ENCODE results near the gene RIPOR3. TPM values are rescaled to one million over a fixed set of nuclear protein-coding genes. Genes with fewer than 3 reads are reported as not detected.
A peak's percentile ranks its signal among the peaks of the same experiment; 100 is the strongest.

The RIPOR3 gene
- polyA plus RNA-seq, 1 of the 3 experiments (the other 2 are of a cell fraction): 1.2 TPM

DNA sequence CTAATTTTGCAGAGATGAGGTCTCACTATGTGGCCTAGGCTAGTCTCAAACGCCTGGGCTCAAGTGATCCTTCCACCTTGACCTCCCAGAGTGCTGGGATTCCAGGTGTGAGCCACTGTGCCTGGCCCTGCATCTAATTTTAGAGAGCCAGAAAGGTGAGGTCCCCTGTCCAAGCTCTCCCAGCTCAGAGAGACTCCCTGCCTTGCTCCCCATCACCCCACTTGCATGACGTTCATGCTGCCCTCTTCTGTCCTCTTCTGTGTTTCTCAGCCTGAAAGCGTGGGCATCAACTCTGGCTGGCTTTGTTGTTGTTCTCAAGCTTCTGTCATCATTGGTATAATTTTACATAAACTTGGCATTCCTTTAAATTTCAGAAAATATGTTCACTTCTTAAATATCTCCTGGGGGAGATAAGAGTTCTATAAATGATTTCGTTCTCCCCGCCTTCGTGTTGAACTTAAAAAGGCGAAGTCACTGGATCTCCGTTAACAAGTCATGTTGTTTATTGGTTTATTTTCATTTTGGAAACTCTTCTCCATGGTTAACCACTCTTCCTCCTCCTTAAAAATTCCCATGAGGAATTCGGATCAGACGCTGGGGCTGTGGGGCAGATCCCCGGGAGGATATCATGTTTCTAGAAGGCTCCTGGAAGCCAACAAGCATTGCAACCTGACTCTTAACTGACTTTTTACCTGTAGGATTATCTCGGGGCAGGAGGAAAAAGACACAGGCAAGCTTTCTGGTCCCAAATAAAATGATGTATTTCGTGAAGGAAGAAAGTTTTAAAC lies 26.8 kb upstream of the RIPOR3 start:
- Histone ChIP-seq H3K9me2 (no peaks in the 10 kb centered on the region), H3F3A (replicated peaks; ENCODE audit: insufficient read depth) (no peaks in the 10 kb centered on the region), H3K9me3 (no peaks in the 10 kb centered on the region), H3K79me2 (ENCODE audit: insufficient read depth) (no peaks in the 10 kb centered on the region), H3K36me3 (replicated peaks in 1 of 2; ENCODE audit: control insufficient read depth in 1 of 2, insufficient read depth in 2 of 2, low read length in 1 of 2) (no peaks in the 10 kb centered on the region), H3K27ac (ENCODE audit: low read depth in 2 of 2, low read length in 1 of 2) (no peak overlapping the region), H3K4me1 (ENCODE audit: control insufficient read depth in 1 of 2, insufficient read depth in 2 of 2, low read depth in 1 of 2, low read length in 1 of 2) (no peaks in the 10 kb centered on the region), H3K27me3 (ENCODE audit: insufficient read depth) (no peaks in the 10 kb centered on the region), H2AFZ (ENCODE audit: low read depth) (no peak overlapping the region), H3K4me3 (ENCODE audit: low read depth in 2 of 2, low read length in 1 of 2) (no peak overlapping the region), H4K20me1 (ENCODE audit: insufficient read depth) (no peaks in the 10 kb centered on the region), H3K9ac (no peak overlapping the region), H3K4me2 (no peak overlapping the region)
- WGBS (ENCODE audit: low lambda C conversion rate): 82% methylated on average over 13 of the region's 13 CpGs
- no peak for TF ChIP-seq FOXJ3 (CRISPR knock-in tag; IDR thresholded peaks at IDR 0.05)
- TF ChIP-seq SMC3 (IDR thresholded peaks at IDR 0.05; ENCODE audit: low read depth, low read length): peak; percentile 11; the same call in 1 of the 2 replicates
- peak; percentile 17; the same call in 1 of the 2 replicates for TF ChIP-seq RAD21 (IDR thresholded peaks at IDR 0.05; ENCODE audit: low read length)
- DNase-seq: no peak
- ChIA-PET POLR2A (no interaction called here), CTCF (interaction anchor here (0.7 to 2.9 kb wide), 7 partner anchors 12 to 92 kb away, joined by 3 to 8 read pairs (median 5); no protein-coding TSS in a partner anchor)

DNA sequence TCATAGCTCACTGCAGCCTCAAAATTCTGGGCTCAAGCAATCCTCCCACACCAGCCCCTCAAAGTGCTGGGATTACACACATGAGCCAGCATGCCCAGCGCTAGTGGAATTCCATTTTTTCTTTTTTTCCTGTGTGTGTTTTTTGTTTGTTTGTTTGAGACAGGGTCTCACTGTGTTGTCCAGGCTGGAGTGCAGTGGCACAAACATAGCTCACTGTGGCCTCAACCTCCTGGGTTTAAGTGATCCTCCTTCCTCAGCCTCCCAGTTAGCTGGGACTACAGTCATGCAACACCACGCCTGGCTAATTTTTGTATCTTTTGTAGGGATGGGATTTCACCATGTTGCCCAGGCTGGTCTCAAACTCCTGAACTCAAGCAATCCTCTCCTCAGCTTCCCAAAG lies 26.0 kb upstream of the RIPOR3 start:
- Histone ChIP-seq H2AFZ (ENCODE audit: low read depth) (no peak overlapping the region), H3K27me3 (ENCODE audit: insufficient read depth) (no peaks in the 10 kb centered on the region), H3K9me3 (no peaks in the 10 kb centered on the region), H3K4me3 (ENCODE audit: low read depth in 2 of 2, low read length in 1 of 2) (no peak overlapping the region), H3K4me2 (no peak overlapping the region), H3F3A (replicated peaks; ENCODE audit: insufficient read depth) (no peaks in the 10 kb centered on the region), H3K36me3 (replicated peaks in 1 of 2; ENCODE audit: control insufficient read depth in 1 of 2, insufficient read depth in 2 of 2, low read length in 1 of 2) (no peaks in the 10 kb centered on the region), H3K79me2 (ENCODE audit: insufficient read depth) (no peaks in the 10 kb centered on the region), H3K4me1 (ENCODE audit: control insufficient read depth in 1 of 2, insufficient read depth in 2 of 2, low read depth in 1 of 2, low read length in 1 of 2) (no peaks in the 10 kb centered on the region), H3K9ac (no peak overlapping the region), H3K9me2 (no peaks in the 10 kb centered on the region), H3K27ac (ENCODE audit: low read depth in 2 of 2, low read length in 1 of 2) (no peak overlapping the region), H4K20me1 (ENCODE audit: insufficient read depth) (no peaks in the 10 kb centered on the region)
- DNase-seq: no peak
- TF ChIP-seq TEAD4 (IDR thresholded peaks at IDR 0.05; ENCODE audit: borderline replicate concordance, insufficient read depth): no peak
- TF ChIP-seq RCOR1 (IDR thresholded peaks at IDR 0.05; ENCODE audit: low read length): no peak
- no peak for TF ChIP-seq RAD21 (IDR thresholded peaks at IDR 0.05; ENCODE audit: low read length)
- TF ChIP-seq RFX5 (IDR thresholded peaks at IDR 0.05; ENCODE audit: low read length): no peak
- TF ChIP-seq, protein P1, sequence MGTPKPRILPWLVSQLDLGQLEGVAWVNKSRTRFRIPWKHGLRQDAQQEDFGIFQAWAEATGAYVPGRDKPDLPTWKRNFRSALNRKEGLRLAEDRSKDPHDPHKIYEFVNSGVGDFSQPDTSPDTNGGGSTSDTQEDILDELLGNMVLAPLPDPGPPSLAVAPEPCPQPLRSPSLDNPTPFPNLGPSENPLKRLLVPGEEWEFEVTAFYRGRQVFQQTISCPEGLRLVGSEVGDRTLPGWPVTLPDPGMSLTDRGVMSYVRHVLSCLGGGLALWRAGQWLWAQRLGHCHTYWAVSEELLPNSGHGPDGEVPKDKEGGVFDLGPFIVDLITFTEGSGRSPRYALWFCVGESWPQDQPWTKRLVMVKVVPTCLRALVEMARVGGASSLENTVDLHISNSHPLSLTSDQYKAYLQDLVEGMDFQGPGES (IDR thresholded peaks at IDR 0.05; ENCODE audit: low read depth, low read length): no peak
- TF ChIP-seq SMC3 (IDR thresholded peaks at IDR 0.05; ENCODE audit: low read depth, low read length): no peak
- no peak for TF ChIP-seq FOSL2 (IDR thresholded peaks at IDR 0.05; ENCODE audit: borderline replicate concordance, low read depth)
- no peak for TF ChIP-seq FOXM1 (IDR thresholded peaks at IDR 0.05; ENCODE audit: low read depth)
- TF ChIP-seq, protein P2, sequence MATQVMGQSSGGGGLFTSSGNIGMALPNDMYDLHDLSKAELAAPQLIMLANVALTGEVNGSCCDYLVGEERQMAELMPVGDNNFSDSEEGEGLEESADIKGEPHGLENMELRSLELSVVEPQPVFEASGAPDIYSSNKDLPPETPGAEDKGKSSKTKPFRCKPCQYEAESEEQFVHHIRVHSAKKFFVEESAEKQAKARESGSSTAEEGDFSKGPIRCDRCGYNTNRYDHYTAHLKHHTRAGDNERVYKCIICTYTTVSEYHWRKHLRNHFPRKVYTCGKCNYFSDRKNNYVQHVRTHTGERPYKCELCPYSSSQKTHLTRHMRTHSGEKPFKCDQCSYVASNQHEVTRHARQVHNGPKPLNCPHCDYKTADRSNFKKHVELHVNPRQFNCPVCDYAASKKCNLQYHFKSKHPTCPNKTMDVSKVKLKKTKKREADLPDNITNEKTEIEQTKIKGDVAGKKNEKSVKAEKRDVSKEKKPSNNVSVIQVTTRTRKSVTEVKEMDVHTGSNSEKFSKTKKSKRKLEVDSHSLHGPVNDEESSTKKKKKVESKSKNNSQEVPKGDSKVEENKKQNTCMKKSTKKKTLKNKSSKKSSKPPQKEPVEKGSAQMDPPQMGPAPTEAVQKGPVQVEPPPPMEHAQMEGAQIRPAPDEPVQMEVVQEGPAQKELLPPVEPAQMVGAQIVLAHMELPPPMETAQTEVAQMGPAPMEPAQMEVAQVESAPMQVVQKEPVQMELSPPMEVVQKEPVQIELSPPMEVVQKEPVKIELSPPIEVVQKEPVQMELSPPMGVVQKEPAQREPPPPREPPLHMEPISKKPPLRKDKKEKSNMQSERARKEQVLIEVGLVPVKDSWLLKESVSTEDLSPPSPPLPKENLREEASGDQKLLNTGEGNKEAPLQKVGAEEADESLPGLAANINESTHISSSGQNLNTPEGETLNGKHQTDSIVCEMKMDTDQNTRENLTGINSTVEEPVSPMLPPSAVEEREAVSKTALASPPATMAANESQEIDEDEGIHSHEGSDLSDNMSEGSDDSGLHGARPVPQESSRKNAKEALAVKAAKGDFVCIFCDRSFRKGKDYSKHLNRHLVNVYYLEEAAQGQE (IDR thresholded peaks at IDR 0.05; ENCODE audit: low read depth, low read length): no peak
- no peak for TF ChIP-seq GATA2 (CRISPR knock-in tag; IDR thresholded peaks at IDR 0.05)
- no peak for TF ChIP-seq ELF1 (IDR thresholded peaks at IDR 0.05)
- TF ChIP-seq TCF12 (IDR thresholded peaks at IDR 0.05): no peak
- no peak for TF ChIP-seq FOXJ3 (CRISPR knock-in tag; IDR thresholded peaks at IDR 0.05)
- no peak for TF ChIP-seq POLR2AphosphoS5 (IDR thresholded peaks at IDR 0.05; ENCODE audit: low read depth, low read length)
- TF ChIP-seq MEF2A (IDR thresholded peaks at IDR 0.05; ENCODE audit: borderline replicate concordance, low read depth): no peak
- 79% methylated on average over 2 of the region's 2 CpGs for WGBS (ENCODE audit: low lambda C conversion rate)
- ChIA-PET POLR2A (no interaction called here), CTCF (interaction anchor here (0.7 to 2.3 kb wide), 6 partner anchors 13 to 91 kb away, joined by 3 to 8 read pairs (median 4); no protein-coding TSS in a partner anchor)

Data from SK-N-SH (cell line).